Activated CD8-positive, alpha-beta T cell treated with anti-CD3 and anti-CD28 coated beads for 36 hours (primary cell): ENCODE results near the gene BAD. TPM values are rescaled to one million over a fixed set of nuclear protein-coding genes. Genes with fewer than 3 reads are reported as not detected.

Experiments used
- ATAC-seq: fragments of 200-7000 bp; cut with Tn5 transposase; one replicate; pipeline ENCODE4 v1.10.0; 2021; ENCODE audit warnings: mild to moderate bottlenecking, moderate library complexity
- CTCF ChIA-PET: fragments of 350-600 bp; sonication (Branson Sonifier 250); formaldehyde crosslinking; loops from one replicate; lab custom pipeline; 2021; ENCODE audit warnings: antibody characterized with exemption; lab: Charles Lee
- POLR2A ChIA-PET: fragments of 350-600 bp; sonication (Branson Sonifier 250); formaldehyde crosslinking; loops from one replicate; lab custom pipeline; 2021; ENCODE audit warnings: antibody characterized with exemption; lab: Charles Lee
- DNase-seq: peaks from one replicate; pipeline ENCODE4 v3.0.0-alpha.2; 2020
- H3K27ac Mint-ChIP-seq: one replicate; pipeline ENCODE4 v1.8.0; 2021; ENCODE audit warnings: mild to moderate bottlenecking, mixed read lengths
- H3K27me3 Mint-ChIP-seq: one replicate; pipeline ENCODE4 v1.8.0; 2021; ENCODE audit warnings: mixed read lengths
- H3K36me3 Mint-ChIP-seq: one replicate; pipeline ENCODE4 v1.8.0; 2021; ENCODE audit warnings: low read depth, mixed read lengths
- H3K4me1 Mint-ChIP-seq: one replicate; pipeline ENCODE4 v1.8.0; 2021; ENCODE audit warnings: low read depth, mixed read lengths
- H3K4me3 Mint-ChIP-seq: one replicate; pipeline ENCODE4 v1.8.0; 2021; ENCODE audit warnings: mild to moderate bottlenecking, moderate library complexity, mixed read lengths
- H3K9me3 Mint-ChIP-seq: one replicate; pipeline ENCODE4 v1.8.0; 2021; ENCODE audit warnings: mixed read lengths
- intact Hi-C: fragments of 100-400 bp; cut with micrococcal nuclease; formaldehyde crosslinking; loops from one replicate; pipeline ENCODE4 v1.10.0; 2022
- total RNA-seq, 2 experiments: library from RNA; stranded (reverse); gene quantifications; one replicate each; pipeline ENCODE4 v1.2.3, GENCODE V29; 2021
- TF ChIP-seq, protein P1 (sequence below): fragments of 200-600 bp; IDR thresholded peaks from one replicate; pipeline ENCODE4 v1.8.0; 2022; ENCODE audit warnings: antibody characterized with exemption, mild to moderate bottlenecking

The BAD gene
- total RNA-seq, 2 experiments from 2014 or later: 17.2 to 17.7 TPM

GRCh38 chr11:64239662-64240434 lies 44.6 kb downstream of the BAD start:
- ATAC-seq (no peak), DNase-seq (peak; percentile 63)
- ChIA-PET CTCF (interaction anchor here (2.2 kb wide), 1 partner anchor 13 kb away, joined by 10 read pairs; the partner anchor contains the start of genes NUDT22 and TRPT1), POLR2A (interaction anchor here (0.7 to 2.1 kb wide), 10 partner anchors 8 to 77 kb away, joined by 3 to 5 read pairs (median 3); partner anchors contain the start of genes ESRRA, FERMT3 and TRMT112)
- intact Hi-C loops: loop anchor here (10.0 kb wide), 1 partner anchor 65 kb away; the partner anchor contains the start of genes CATSPERZ and ESRRA
- peak overlapping the region; percentile 93 for H3K4me3 Mint-ChIP-seq
- peak overlapping the region; percentile 98 for H3K27ac Mint-ChIP-seq
- H3K4me1 Mint-ChIP-seq: peaks cover 50% of the 10 kb centered on the region
- H3K9me3 Mint-ChIP-seq: no peaks in the 10 kb centered on the region
- H3K27me3 Mint-ChIP-seq: no peaks in the 10 kb centered on the region
- TF ChIP-seq, protein P1, sequence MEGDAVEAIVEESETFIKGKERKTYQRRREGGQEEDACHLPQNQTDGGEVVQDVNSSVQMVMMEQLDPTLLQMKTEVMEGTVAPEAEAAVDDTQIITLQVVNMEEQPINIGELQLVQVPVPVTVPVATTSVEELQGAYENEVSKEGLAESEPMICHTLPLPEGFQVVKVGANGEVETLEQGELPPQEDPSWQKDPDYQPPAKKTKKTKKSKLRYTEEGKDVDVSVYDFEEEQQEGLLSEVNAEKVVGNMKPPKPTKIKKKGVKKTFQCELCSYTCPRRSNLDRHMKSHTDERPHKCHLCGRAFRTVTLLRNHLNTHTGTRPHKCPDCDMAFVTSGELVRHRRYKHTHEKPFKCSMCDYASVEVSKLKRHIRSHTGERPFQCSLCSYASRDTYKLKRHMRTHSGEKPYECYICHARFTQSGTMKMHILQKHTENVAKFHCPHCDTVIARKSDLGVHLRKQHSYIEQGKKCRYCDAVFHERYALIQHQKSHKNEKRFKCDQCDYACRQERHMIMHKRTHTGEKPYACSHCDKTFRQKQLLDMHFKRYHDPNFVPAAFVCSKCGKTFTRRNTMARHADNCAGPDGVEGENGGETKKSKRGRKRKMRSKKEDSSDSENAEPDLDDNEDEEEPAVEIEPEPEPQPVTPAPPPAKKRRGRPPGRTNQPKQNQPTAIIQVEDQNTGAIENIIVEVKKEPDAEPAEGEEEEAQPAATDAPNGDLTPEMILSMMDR: no peak
- H3K36me3 Mint-ChIP-seq: peaks cover 47% of the 10 kb centered on the region

- CTCF ChIA-PET: interaction anchor here (1.1 to 2.2 kb wide), 3 partner anchors 12 to 35 kb away, joined by 4 to 10 read pairs (median 5); partner anchors contain the start of genes FERMT3, NUDT22 and TRPT1
- TF ChIP-seq, protein P1: no peak
- ATAC-seq (no peak), DNase-seq (no peak)
- H3K36me3 Mint-ChIP-seq: peaks cover 44% of the 10 kb centered on the region
- POLR2A ChIA-PET: interaction anchor here (0.9 to 2.7 kb wide), 10 partner anchors 8 to 79 kb away, joined by 3 to 12 read pairs (median 4); partner anchors contain the start of genes FERMT3, PLCB3, PRDX5 and TRMT112
- H3K4me1 Mint-ChIP-seq: peaks cover 46% of the 10 kb centered on the region
- intact Hi-C loops: no loop called here
- peak overlapping the region; percentile 98 for H3K27ac Mint-ChIP-seq
- no peaks in the 10 kb centered on the region for H3K27me3 Mint-ChIP-seq
- H3K9me3 Mint-ChIP-seq: no peaks in the 10 kb centered on the region
- H3K4me3 Mint-ChIP-seq: no peak overlapping the region
Measured at GRCh38 chr11:64238999-64239398, 45.5 kb downstream of the BAD start.

DNA sequence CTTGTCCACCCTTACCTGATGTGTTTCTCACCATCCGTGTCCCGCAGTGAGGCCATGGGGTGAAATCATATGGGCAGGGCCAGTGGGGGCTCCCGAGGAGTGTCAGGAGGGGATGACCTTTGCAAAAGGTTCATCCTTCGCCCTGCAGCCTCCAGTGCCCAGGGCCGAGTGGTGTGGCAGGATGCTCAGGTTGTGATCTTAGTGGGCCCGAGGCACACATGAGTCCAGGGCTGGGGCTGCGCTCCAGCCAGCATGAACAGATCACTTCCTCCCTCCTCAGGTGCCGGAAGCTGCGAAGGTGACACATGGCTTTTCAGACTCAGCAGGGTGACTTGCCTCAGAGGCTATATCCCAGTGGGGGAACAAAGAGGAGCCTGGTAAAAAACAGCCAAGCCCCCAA lies 46.4 kb downstream of the BAD start:
- H3K4me3 Mint-ChIP-seq: no peak overlapping the region
- CTCF ChIA-PET: interaction anchor here (0.6 to 2.2 kb wide), 4 partner anchors 11 to 66 kb away, joined by 3 to 10 read pairs (median 4); partner anchors contain the start of genes FERMT3, NUDT22 and TRPT1
- peak overlapping the region; percentile 98 for H3K27ac Mint-ChIP-seq
- H3K4me1 Mint-ChIP-seq: peaks cover 38% of the 10 kb centered on the region
- POLR2A ChIA-PET: interaction anchor here (0.9 to 2.7 kb wide), 11 partner anchors 9 to 80 kb away, joined by 3 to 12 read pairs (median 3); partner anchors contain the start of genes FERMT3, PLCB3, PRDX5 and TRMT112
- TF ChIP-seq, protein P1: no peak
- peaks cover 35% of the 10 kb centered on the region for H3K36me3 Mint-ChIP-seq
- intact Hi-C loops: no loop called here
- ATAC-seq: no peak
- H3K9me3 Mint-ChIP-seq: no peaks in the 10 kb centered on the region
- DNase-seq: no peak
- no peaks in the 10 kb centered on the region for H3K27me3 Mint-ChIP-seq

GRCh38 chr11:64237484-64237951 lies 46.9 kb downstream of the BAD start:
- DNase-seq (no peak), ATAC-seq (no peak)
- Mint-ChIP-seq H3K27ac (peak overlapping the region; percentile 57), H3K4me1 (peaks cover 33% of the 10 kb centered on the region), H3K36me3 (peaks cover 31% of the 10 kb centered on the region), H3K4me3 (peak overlapping the region; percentile 15), H3K9me3 (no peaks in the 10 kb centered on the region), H3K27me3 (no peaks in the 10 kb centered on the region)
- TF ChIP-seq, protein P1: no peak
- intact Hi-C loops: no loop called here
- ChIA-PET POLR2A (interaction anchor here (1.1 to 3.0 kb wide), 4 partner anchors 8 to 14 kb away, joined by 3 to 16 read pairs (median 8); partner anchors contain the start of gene PPP1R14B), CTCF (interaction anchor here (0.6 to 2.2 kb wide), 3 partner anchors 11 to 67 kb away, joined by 3 to 10 read pairs (median 3); partner anchors contain the start of genes NUDT22, PLCB3 and TRPT1)
